HepG2 (cell line): ENCODE results near the gene PPM1K. TPM values are rescaled to one million over a fixed set of nuclear protein-coding genes. Genes with fewer than 3 reads are reported as not detected.

Experiments used
- ATAC-seq: fragments of 200-7000 bp; cut with Tn5 transposase; 3 replicates; pipeline ENCODE4 v1.9.1; 2020; ENCODE audit warnings: mild to moderate bottlenecking, moderate library complexity
- BruUV-seq: library from RNA; stranded (reverse); fragments of 400-500 nt; replicated peaks from 2 replicates; lab custom pipeline; 2021; lab: Mats Ljungman, UMichigan
- CTCF ChIA-PET: fragments of 300-600 bp; formaldehyde crosslinking; extraction: SDS; loops from one replicate; lab custom pipeline; 2021; ENCODE audit warnings: low total read pairs, inconsistent platforms, low intra/inter-chr PET ratio; lab: Yijun Ruan, JAX
- POLR2A ChIA-PET: fragments of 350-600 bp; sonication (Branson Sonifier 250); formaldehyde crosslinking; loops from one replicate; lab custom pipeline; 2020; ENCODE audit warnings: antibody characterized with exemption, inconsistent platforms; lab: Yijun Ruan, JAX
- DNase-seq: peaks from one replicate; pipeline ENCODE4 v3.0.0-alpha.2; 2015; ENCODE audit warnings: low spot score
- FAIRE-seq: peaks from 3 replicates; lab custom pipeline; 2011; peaks lifted over from hg19 to GRCh38; lab: Jason Lieb, UNC
- H2AFZ ChIP-seq: one replicate; pipeline ENCODE4 v1.6.1; 2011; ENCODE audit warnings: low read length, inconsistent platforms
- H3K27ac ChIP-seq: fragments of 300-600 bp; 3 replicates; pipeline ENCODE4 v1.8.0; 2011; ENCODE audit warnings: mixed run types, mild to moderate bottlenecking, mixed read lengths, low read length, inconsistent platforms; ENCODE audit not compliant: insufficient read depth; ENCODE audit errors: extremely low read length
- H3K27me3 ChIP-seq, 2 experiments: fragments of 200-600 bp in 1 of 2; 2 replicates in 1 of 2; 3 replicates in 1 of 2; pipeline versions ENCODE4 v1.6.0 to v1.8.0; 2011; ENCODE audit warnings: low read length in 2 of 2, mild to moderate bottlenecking in 2 of 2, moderate library complexity in 2 of 2, inconsistent platforms in 1 of 2; ENCODE audit not compliant: insufficient read depth in 2 of 2, control insufficient read depth in 1 of 2
- H3K36me3 ChIP-seq, 2 experiments: fragments of 200-600 bp in 1 of 2; replicated peaks in 1 of 2; 2 replicates in 1 of 2; 3 replicates in 1 of 2; pipeline versions ENCODE4 v1.5.1 to v1.8.0; 2011; ENCODE audit warnings: low read length in 2 of 2, inconsistent platforms in 1 of 2; ENCODE audit not compliant: insufficient read depth in 2 of 2, control insufficient read depth in 1 of 2
- H3K4me1 ChIP-seq: 2 replicates; pipeline ENCODE4 v1.5.1; 2012; ENCODE audit warnings: low read length, inconsistent platforms; ENCODE audit not compliant: insufficient read depth
- H3K4me2 ChIP-seq: 2 replicates; pipeline ENCODE4 v1.6.0; 2011; ENCODE audit warnings: low read depth, low read length, inconsistent platforms
- H3K4me3 ChIP-seq, 3 experiments: fragments of 200-600 bp in 1 of 3; sonication (generic), shearing (Covaris generic) in 1 of 3; replicated peaks in 1 of 3; 2 replicates each; pipeline ENCODE4 v1.5.1; 2011 to 2016; ENCODE audit warnings: low read length in 3 of 3, inconsistent platforms in 2 of 3, low read depth in 2 of 3, mild to moderate bottlenecking in 2 of 3, control low read depth in 1 of 3, mixed read lengths in 1 of 3; ENCODE audit not compliant: insufficient read depth in 1 of 3
- H3K79me2 ChIP-seq: one replicate; pipeline ENCODE4 v1.6.1; 2011; ENCODE audit warnings: low read length, inconsistent platforms; ENCODE audit not compliant: insufficient read depth
- H3K9ac ChIP-seq: 2 replicates; pipeline ENCODE4 v1.6.0; 2011; ENCODE audit warnings: mild to moderate bottlenecking, low read depth, low read length, inconsistent platforms; ENCODE audit not compliant: insufficient read depth
- H3K9me3 ChIP-seq: 2 replicates; pipeline ENCODE4 v1.5.1; 2012; ENCODE audit warnings: mild to moderate bottlenecking, low read length
- H4K20me1 ChIP-seq: 2 replicates; pipeline ENCODE4 v1.6.0; 2011; ENCODE audit warnings: inconsistent platforms, mild to moderate bottlenecking, low read length, moderate library complexity; ENCODE audit not compliant: insufficient read depth
- ASH2L ChIP-seq: fragments of 300-600, 200-600 bp; sonication (generic); IDR thresholded peaks from 2 replicates; pipeline ENCODE4 v1.7.0; 2017; ENCODE audit warnings: low read depth, mild to moderate bottlenecking, moderate library complexity, mixed read lengths, low read length; ENCODE audit not compliant: insufficient read length
- FOXA1 ChIP-seq, 2 experiments: fragments of 450-650 bp in 1 of 2; sonication (generic) in 1 of 2; formaldehyde crosslinking in 1 of 2; IDR thresholded peaks; 2 replicates each; pipeline versions ENCODE4 v1.4.0 to v1.6.1; 2016 to 2020; ENCODE audit warnings: missing genetic modification reagents in 1 of 2
- KLF11 ChIP-seq: IDR thresholded peaks from 2 replicates; pipeline ENCODE4 v1.6.1; 2016; ENCODE audit warnings: missing compliant biosample characterization
- KLF15 ChIP-seq: sonication (generic); formaldehyde crosslinking; IDR thresholded peaks from 2 replicates; pipeline ENCODE4 v1.8.1; 2023; ENCODE audit warnings: borderline replicate concordance, mild to moderate bottlenecking, inconsistent platforms, missing genetic modification reagents, mixed read lengths
- RFXANK ChIP-seq: IDR thresholded peaks from 2 replicates; pipeline ENCODE4 v1.6.1; 2016
- TAF1 ChIP-seq: sonication (generic); formaldehyde crosslinking; IDR thresholded peaks from 2 replicates; pipeline ENCODE4 v1.4.0; 2020; ENCODE audit warnings: missing genetic modification reagents
- ZNF441 ChIP-seq: sonication (generic); formaldehyde crosslinking; IDR thresholded peaks from 2 replicates; pipeline ENCODE4 v1.7.0; 2021; ENCODE audit warnings: missing genetic modification reagents, borderline replicate concordance
- ZNF496 ChIP-seq: sonication (generic); formaldehyde crosslinking; IDR thresholded peaks from 2 replicates; pipeline ENCODE4 v1.8.1; 2023; ENCODE audit warnings: mild to moderate bottlenecking, moderate library complexity, missing genetic modification reagents; ENCODE audit not compliant: insufficient replicate concordance
- ZSCAN31 ChIP-seq: sonication (generic); formaldehyde crosslinking; IDR thresholded peaks from 2 replicates; pipeline ENCODE4 v1.5.0; 2020; ENCODE audit warnings: low read depth, mild to moderate bottlenecking, missing genetic modification reagents
- WGBS: methylation state at CpG from one replicate; pipeline ENCODE4 v1.1.6; 2017; ENCODE audit warnings: low lambda C conversion rate; 5-methylcytosine and 5-hydroxymethylcytosine counted together
- in situ Hi-C: cut with HindIII; loops from 2 replicates; pipeline ENCODE4 v1.10.0; 2017; ENCODE audit warnings: low pct_unique_long_range_greater_than_20kb; ENCODE audit not compliant: extremely low pct_ligation_motif_present
- intact Hi-C: fragments of 100-400 bp; cut with micrococcal nuclease; formaldehyde crosslinking; loops from one replicate; pipeline ENCODE4 v1.10.0; 2022; ENCODE audit not compliant: unreplicated experiment
- polyA plus RNA-seq, 8 experiments: library from polyadenylated mRNA; depleted of rRNA in 3 of 8; stranded (reverse) in 7 of 8; unstranded in 1 of 8; fragments of >200 nt; fragmentation: Illumina TruSeq in 4 of 8; extraction: Trizol in 4 of 8; gene quantifications; 2 replicates each; pipeline versions ENCODE4 v1.2.1 to v1.2.3, GENCODE V29; 2011 to 2016; ENCODE audit warnings: low read depth in 4 of 8, missing spikeins in 1 of 8, mixed read lengths in 1 of 8; ENCODE audit not compliant: insufficient read depth in 1 of 8
- total RNA-seq, 5 experiments: library from RNA; depleted of rRNA; stranded (reverse); fragments of >200 nt; fragmentation: Illumina TruSeq; extraction: Trizol; gene quantifications; 2 replicates each; pipeline ENCODE4 v1.2.3, GENCODE V29; 2016; ENCODE audit warnings: low read depth in 1 of 5
- TF ChIP-seq, protein P1 (sequence below): sonication (generic); formaldehyde crosslinking; IDR thresholded peaks from 2 replicates; pipeline ENCODE4 v1.5.1; 2020; ENCODE audit warnings: mild to moderate bottlenecking, moderate library complexity, missing genetic modification reagents
- TF ChIP-seq, protein P2 (sequence below): sonication (generic); formaldehyde crosslinking; conservative IDR thresholded peaks from 2 replicates; pipeline ENCODE4 v1.4.0; 2020; ENCODE audit warnings: mild to moderate bottlenecking, missing genetic modification reagents, moderate library complexity

Gene PPM1K
- total and polyA plus RNA-seq, 2 of the 13 experiments (the other 11 are each of a cell fraction or from before 2014, with no cell fraction given): 11.9 to 17.8 TPM

DNA sequence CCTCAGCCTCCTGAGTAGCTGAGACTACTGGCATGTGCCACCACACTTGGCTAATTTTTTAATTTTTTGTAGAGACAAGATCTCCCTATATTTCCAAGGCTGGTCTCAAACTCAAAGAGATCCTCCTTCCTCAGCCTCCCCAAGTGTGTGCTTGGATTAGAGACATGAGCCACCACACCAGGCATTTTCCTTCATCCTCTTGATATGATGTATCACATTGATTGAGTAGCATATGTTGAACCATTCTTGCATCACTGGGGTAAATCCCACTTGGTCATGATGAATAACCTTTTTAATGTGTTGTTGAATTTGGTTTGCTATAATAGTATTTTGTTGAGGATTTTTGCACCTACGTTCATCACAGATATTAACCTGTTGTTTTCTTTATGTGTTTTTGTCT lies 24.2 kb upstream of the PPM1K start:
- Histone ChIP-seq H3K4me1 (no peaks in the 10 kb centered on the region), H4K20me1 (no peaks in the 10 kb centered on the region), H3K4me3 (no peak overlapping the region), H3K4me2 (no peak overlapping the region), H3K9me3 (no peaks in the 10 kb centered on the region), H3K79me2 (no peaks in the 10 kb centered on the region), H3K36me3 (no peaks in the 10 kb centered on the region), H3K9ac (no peak overlapping the region), H3K27me3 (no peaks in the 10 kb centered on the region), H2AFZ (no peak overlapping the region), H3K27ac (no peak overlapping the region)
- intact Hi-C loops (no loop called here), in situ Hi-C loops (no loop called here)
- POLR2A ChIA-PET: no interaction called here
- BruUV-seq: no TSS peak
- 3% methylated on average over 1 of the region's 1 CpG for WGBS
- FAIRE-seq (no peak), DNase-seq (no peak), ATAC-seq (no peak)
- CTCF ChIA-PET: no interaction called here
- TF ChIP-seq FOXA1 (IDR thresholded peaks at IDR 0.05) (no peak), FOXA1 (CRISPR knock-in tag; IDR thresholded peaks at IDR 0.05) (no peak), ASH2L (no peak), KLF11 (CRISPR knock-in tag) (no peak), TAF1 (no peak), ZNF496 (CRISPR knock-in tag) (no peak), ZNF441 (CRISPR knock-in tag) (no peak), KLF15 (CRISPR knock-in tag) (no peak), ZSCAN31 (no peak), RFXANK (CRISPR knock-in tag) (no peak)
- TF ChIP-seq, protein P1, sequence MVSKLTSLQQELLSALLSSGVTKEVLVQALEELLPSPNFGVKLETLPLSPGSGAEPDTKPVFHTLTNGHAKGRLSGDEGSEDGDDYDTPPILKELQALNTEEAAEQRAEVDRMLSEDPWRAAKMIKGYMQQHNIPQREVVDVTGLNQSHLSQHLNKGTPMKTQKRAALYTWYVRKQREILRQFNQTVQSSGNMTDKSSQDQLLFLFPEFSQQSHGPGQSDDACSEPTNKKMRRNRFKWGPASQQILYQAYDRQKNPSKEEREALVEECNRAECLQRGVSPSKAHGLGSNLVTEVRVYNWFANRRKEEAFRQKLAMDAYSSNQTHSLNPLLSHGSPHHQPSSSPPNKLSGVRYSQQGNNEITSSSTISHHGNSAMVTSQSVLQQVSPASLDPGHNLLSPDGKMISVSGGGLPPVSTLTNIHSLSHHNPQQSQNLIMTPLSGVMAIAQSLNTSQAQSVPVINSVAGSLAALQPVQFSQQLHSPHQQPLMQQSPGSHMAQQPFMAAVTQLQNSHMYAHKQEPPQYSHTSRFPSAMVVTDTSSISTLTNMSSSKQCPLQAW (CRISPR knock-in tag): no peak
- TF ChIP-seq, protein P2, sequence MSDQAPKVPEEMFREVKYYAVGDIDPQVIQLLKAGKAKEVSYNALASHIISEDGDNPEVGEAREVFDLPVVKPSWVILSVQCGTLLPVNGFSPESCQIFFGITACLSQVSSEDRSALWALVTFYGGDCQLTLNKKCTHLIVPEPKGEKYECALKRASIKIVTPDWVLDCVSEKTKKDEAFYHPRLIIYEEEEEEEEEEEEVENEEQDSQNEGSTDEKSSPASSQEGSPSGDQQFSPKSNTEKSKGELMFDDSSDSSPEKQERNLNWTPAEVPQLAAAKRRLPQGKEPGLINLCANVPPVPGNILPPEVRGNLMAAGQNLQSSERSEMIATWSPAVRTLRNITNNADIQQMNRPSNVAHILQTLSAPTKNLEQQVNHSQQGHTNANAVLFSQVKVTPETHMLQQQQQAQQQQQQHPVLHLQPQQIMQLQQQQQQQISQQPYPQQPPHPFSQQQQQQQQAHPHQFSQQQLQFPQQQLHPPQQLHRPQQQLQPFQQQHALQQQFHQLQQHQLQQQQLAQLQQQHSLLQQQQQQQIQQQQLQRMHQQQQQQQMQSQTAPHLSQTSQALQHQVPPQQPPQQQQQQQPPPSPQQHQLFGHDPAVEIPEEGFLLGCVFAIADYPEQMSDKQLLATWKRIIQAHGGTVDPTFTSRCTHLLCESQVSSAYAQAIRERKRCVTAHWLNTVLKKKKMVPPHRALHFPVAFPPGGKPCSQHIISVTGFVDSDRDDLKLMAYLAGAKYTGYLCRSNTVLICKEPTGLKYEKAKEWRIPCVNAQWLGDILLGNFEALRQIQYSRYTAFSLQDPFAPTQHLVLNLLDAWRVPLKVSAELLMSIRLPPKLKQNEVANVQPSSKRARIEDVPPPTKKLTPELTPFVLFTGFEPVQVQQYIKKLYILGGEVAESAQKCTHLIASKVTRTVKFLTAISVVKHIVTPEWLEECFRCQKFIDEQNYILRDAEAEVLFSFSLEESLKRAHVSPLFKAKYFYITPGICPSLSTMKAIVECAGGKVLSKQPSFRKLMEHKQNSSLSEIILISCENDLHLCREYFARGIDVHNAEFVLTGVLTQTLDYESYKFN: no peak
